ENCODE measurements around the gene HSPA4L. TPM values are rescaled to one million over a fixed set of nuclear protein-coding genes. Genes with fewer than 3 reads are reported as not detected.

Gene HSPA4L
- total and polyA plus RNA-seq, 2 donors (not counting 3 experiments of a cell fraction or from before 2014, with no cell fraction given), result 1.3 to 12.4 TPM

GRCh38 chr4:127741247-127741646, 40.9 kb upstream of the HSPA4L start:
- Histone ChIP-seq H3K27ac (ENCODE audit: insufficient read depth, low read depth, low read length) (no peak overlapping the region), H4K20me1 (replicated peaks; ENCODE audit: control insufficient read depth, extremely low read depth, insufficient read depth, low read length) (no peaks in the 10 kb centered on the region), H3K9me3 (replicated peaks; ENCODE audit: control insufficient read depth, insufficient read depth, low read length) (no peaks in the 10 kb centered on the region), H3K27me3 (ENCODE audit: control insufficient read depth in 2 of 2, insufficient read depth in 2 of 2, low read length in 2 of 2) (peaks cover 3 to 11% of the 10 kb centered on the region in 2 experiments), H3K79me2 (ENCODE audit: control insufficient read depth, insufficient read depth, low read length) (no peaks in the 10 kb centered on the region), H3K4me1 (ENCODE audit: control insufficient read depth, extremely low read depth, insufficient read depth, low read length) (no peaks in the 10 kb centered on the region), H3K9me1 (replicated peaks; ENCODE audit: control insufficient read depth, extremely low read depth, insufficient read depth, low read length) (no peaks in the 10 kb centered on the region), H3K4me3 (replicated peaks in 1 of 3; ENCODE audit: insufficient read depth in 1 of 3, low read depth in 1 of 3, low read length in 3 of 3) (no peak overlapping the region), H3K4me2 (ENCODE audit: insufficient read depth, low read length) (no peak overlapping the region), H3K9ac (replicated peaks; ENCODE audit: extremely low read depth, insufficient read depth, low read length) (no peak overlapping the region), H3K36me3 (ENCODE audit: control insufficient read depth in 2 of 2, extremely low read depth in 1 of 2, insufficient read depth in 2 of 2, low read length in 2 of 2) (no peaks in the 10 kb centered on the region), H2AFZ (ENCODE audit: low read depth, low read length) (no peak overlapping the region)
- BruUV-seq (replicated peaks), result no TSS peak
- dilution Hi-C loops (cut with MboI; ENCODE audit: extremely low pct_ligation_motif_present, low sequenced_read_pairs) (no loop called here), intact Hi-C loops (cut with micrococcal nuclease) (no loop called here)
- TF ChIP-seq MYC (IDR thresholded peaks at IDR 0.05; ENCODE audit: low read depth, low read length) (no peak), JUN (IDR thresholded peaks at IDR 0.05; ENCODE audit: borderline replicate concordance, insufficient read depth, insufficient read length, low read depth) (no peak)
- FAIRE-seq (no peak), DNase-seq (ENCODE audit: low read depth, low spot score) (no peak)
- CTCF ChIA-PET, result interaction anchor here (1.1 kb wide), 1 partner anchor 9 kb away, joined by 3 read pairs; no protein-coding TSS in a partner anchor
- POLR2A ChIA-PET, result no interaction called here

GRCh38 chr4:127747883-127748282, 34.2 kb upstream of the HSPA4L start:
- Histone ChIP-seq H3K27ac (ENCODE audit: insufficient read depth, low read depth, low read length) (no peak overlapping the region), H3K4me1 (ENCODE audit: control insufficient read depth, extremely low read depth, insufficient read depth, low read length) (no peaks in the 10 kb centered on the region), H4K20me1 (replicated peaks; ENCODE audit: control insufficient read depth, extremely low read depth, insufficient read depth, low read length) (no peaks in the 10 kb centered on the region), H3K79me2 (ENCODE audit: control insufficient read depth, insufficient read depth, low read length) (no peaks in the 10 kb centered on the region), H3K4me2 (ENCODE audit: insufficient read depth, low read length) (no peak overlapping the region), H3K9me1 (replicated peaks; ENCODE audit: control insufficient read depth, extremely low read depth, insufficient read depth, low read length) (no peaks in the 10 kb centered on the region), H2AFZ (ENCODE audit: low read depth, low read length) (no peak overlapping the region), H3K27me3 (ENCODE audit: control insufficient read depth in 2 of 2, insufficient read depth in 2 of 2, low read length in 2 of 2) (peaks cover 2 to 5% of the 10 kb centered on the region in 2 experiments), H3K9ac (replicated peaks; ENCODE audit: extremely low read depth, insufficient read depth, low read length) (no peak overlapping the region), H3K9me3 (replicated peaks; ENCODE audit: control insufficient read depth, insufficient read depth, low read length) (no peaks in the 10 kb centered on the region), H3K36me3 (ENCODE audit: control insufficient read depth in 2 of 2, extremely low read depth in 1 of 2, insufficient read depth in 2 of 2, low read length in 2 of 2) (no peaks in the 10 kb centered on the region), H3K4me3 (replicated peaks in 1 of 3; ENCODE audit: insufficient read depth in 1 of 3, low read depth in 1 of 3, low read length in 3 of 3) (no peak overlapping the region)
- FAIRE-seq (no peak), DNase-seq (ENCODE audit: low read depth, low spot score) (no peak)
- intact Hi-C loops (cut with micrococcal nuclease) (no loop called here), dilution Hi-C loops (cut with MboI; ENCODE audit: extremely low pct_ligation_motif_present, low sequenced_read_pairs) (no loop called here)
- no TSS peak for BruUV-seq (replicated peaks)
- POLR2A ChIA-PET, result no interaction called here
- CTCF ChIA-PET, result interaction anchor here (2.4 kb wide), 1 partner anchor 15 kb away, joined by 11 read pairs; no protein-coding TSS in a partner anchor
- TF ChIP-seq EZH2 (IDR thresholded peaks at IDR 0.05; ENCODE audit: borderline replicate concordance, low read depth, low read length, severe bottlenecking) (no peak), FOS (IDR thresholded peaks at IDR 0.05; ENCODE audit: borderline replicate concordance, insufficient read depth, low read length) (no peak), GATA2 (IDR thresholded peaks at IDR 0.05; ENCODE audit: insufficient read depth, insufficient read length, low read depth, low read length) (no peak), JUN (IDR thresholded peaks at IDR 0.05; ENCODE audit: borderline replicate concordance, insufficient read depth, insufficient read length, low read depth) (no peak), POLR2A (IDR thresholded peaks at IDR 0.05; ENCODE audit: low read depth, low read length) (no peak), CTCF (IDR thresholded peaks at IDR 0.05; ENCODE audit: extremely low read depth in 1 of 2, insufficient read depth in 1 of 2, low read depth in 1 of 2, low read length in 2 of 2) (no peak), POLR2AphosphoS5 (IDR thresholded peaks at IDR 0.05; ENCODE audit: insufficient read depth, low read depth, low read length) (no peak), MYC (IDR thresholded peaks at IDR 0.05; ENCODE audit: low read depth, low read length) (no peak), MAX (IDR thresholded peaks at IDR 0.05; ENCODE audit: insufficient read depth, insufficient read length) (no peak)

Data from endothelial cell of umbilical vein (primary cell).